Activated CD4-positive, alpha-beta T cell treated with anti-CD3 and anti-CD28 coated beads, Interleukin-2, Interleukin-6, amounts not matched to agents 100 ng/mL and 50 ng/mL, durations not matched to agents 16 hours and 8 hours (primary cell): ENCODE data around the gene KCNJ16.
A peak's percentile ranks its signal among the peaks of the same experiment; 100 is the strongest.
"Not testable (repeated sequence)": the region's sequence is repeated elsewhere in the genome, so short reads cannot be mapped to it uniquely, and the experiment has no call there.

ENCODE experiments used
- DNase-seq: peaks from one replicate; pipeline ENCODE4 v3.0.0-alpha.2; 2020

KCNJ16 gene

DNA sequence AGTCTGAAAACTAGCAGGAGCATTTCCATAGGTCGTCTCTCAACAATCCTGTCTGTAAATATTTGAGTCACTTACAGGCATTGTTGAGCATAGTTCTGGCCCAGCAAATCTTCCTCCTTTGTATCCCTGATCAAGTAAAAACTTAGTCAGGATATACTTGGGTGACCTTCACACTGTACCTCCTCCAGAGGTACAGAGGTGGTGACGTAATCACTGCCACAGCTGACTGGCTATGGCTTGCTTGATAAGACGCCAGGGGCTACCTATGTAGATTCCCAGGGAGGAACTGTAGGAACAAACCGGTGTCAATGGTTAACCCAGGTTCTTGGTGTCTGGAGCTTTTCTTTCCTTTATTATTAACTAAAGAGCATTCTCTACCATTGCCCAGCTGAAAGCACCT lies at the start of gene KCNJ16:
TSS of gene KCNJ16 (plus strand) at position 270 of the 400 bp plus-strand sequence. CDS start 56,863 bp downstream, outside the sequence.
- DNase-seq = no peak

DNA sequence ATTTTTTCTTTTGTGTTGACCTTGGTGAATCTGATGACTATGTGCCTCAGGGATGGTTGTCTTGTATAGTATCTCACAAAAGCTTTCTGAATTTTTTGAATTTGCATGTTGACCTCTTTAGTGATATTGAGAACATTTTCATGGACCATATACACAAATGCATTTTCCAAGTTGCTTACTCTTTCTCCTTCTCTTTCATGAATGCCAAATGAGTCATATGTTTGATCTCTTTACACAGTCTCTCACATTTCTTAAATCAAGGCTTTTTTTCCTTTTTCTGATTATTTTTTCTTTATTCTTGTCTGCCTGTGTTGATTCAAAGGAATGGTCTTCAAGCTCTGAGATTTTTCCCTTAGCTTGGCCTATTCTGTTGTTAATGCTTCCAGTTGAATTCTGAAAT lies 46.6 kb upstream of the KCNJ16 start:
- no peak for DNase-seq

GRCh38 chr17:70028978-70029767 lies 45.9 kb upstream of the KCNJ16 start:
- no peak for DNase-seq

- DNase-seq = no peak
Observed at GRCh38 chr17:70030371-70030770, 44.7 kb upstream of the KCNJ16 start.

- DNase-seq = no peak
Observed at GRCh38 chr17:70031341-70031740, 43.7 kb upstream of the KCNJ16 start.

DNA sequence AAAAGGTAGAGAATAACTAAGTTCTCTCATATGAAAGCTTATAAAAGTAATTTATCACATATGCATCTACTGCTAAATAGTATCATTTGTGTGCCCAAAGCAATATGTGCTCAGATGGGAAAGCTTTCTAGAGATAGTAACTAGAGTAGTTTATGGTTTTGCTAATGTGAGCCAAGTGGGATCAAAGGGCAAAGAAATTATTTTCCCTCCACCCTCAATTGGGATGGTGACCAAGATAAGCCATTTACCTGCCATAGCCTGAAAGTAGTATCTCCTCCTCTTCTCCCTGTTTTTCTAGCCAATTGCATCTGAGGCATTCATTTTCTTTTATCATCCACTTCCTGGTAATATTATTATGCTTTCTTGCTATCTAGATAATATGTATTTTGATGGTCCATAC lies 41.9 kb upstream of the KCNJ16 start:
- DNase-seq = no peak

GRCh38 chr17:70034158-70034557 lies 40.9 kb upstream of the KCNJ16 start:
- no peak for DNase-seq

DNA sequence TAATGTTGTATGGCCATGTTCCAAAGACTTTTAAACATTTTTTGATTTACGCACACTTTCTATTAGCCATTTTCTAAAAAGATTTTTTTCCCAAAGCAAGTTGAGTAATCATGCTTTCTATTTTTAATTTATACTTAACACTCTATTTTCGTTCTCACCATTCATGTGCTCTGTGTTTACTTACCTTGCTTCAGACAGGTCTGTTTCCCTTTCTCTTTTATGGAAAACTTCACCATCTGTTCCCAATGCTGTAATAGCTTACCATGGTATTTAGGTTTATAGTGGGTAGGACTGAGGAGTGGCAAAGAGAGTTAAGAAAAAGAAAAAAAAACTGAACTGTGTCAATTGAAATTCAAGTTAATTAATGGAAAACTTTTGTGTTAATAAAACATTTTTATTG lies 37.5 kb upstream of the KCNJ16 start:
- no peak for DNase-seq

DNA sequence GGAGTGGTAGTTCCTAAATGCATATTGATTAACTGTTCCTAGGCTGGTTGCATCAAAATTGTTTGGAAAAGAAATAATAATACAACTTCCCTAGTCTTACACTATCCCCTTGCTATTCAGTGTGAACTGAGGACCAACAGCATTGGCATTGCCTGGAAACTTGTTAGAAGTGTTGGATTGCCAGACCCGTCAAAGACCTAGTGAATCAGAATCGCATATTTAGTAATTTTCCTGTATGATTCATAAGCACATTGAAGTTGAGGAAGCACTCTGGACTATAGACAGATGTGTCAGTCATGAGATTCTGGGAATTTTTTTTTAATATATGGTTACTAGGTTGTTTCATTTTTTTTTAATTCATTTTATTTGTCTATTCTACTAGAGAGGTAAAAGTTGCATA lies 34.7 kb upstream of the KCNJ16 start:
- DNase-seq = peak; percentile 1

DNA sequence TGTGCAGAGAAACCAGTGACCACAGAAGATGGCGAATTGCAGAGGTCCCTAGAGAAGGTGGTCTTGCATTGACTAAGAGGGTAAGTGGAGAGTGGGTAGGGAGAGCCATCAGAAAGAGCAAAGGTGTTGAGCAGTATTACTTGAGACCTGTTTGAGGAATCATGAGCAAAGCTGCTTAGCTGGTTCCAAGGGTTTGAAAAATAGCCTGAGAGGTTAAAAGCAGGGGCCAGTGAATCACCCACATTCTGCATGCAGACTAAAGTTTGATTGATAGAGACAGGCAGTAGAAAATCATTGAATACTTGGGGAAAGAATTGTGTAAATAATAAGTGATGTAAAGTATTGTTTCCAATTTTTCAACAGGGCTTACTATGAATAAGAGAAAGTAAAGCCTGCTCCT lies 34.0 kb upstream of the KCNJ16 start:
- DNase-seq = no peak

GRCh38 chr17:70041540-70041939 lies 33.5 kb upstream of the KCNJ16 start:
- DNase-seq = no peak

DNA sequence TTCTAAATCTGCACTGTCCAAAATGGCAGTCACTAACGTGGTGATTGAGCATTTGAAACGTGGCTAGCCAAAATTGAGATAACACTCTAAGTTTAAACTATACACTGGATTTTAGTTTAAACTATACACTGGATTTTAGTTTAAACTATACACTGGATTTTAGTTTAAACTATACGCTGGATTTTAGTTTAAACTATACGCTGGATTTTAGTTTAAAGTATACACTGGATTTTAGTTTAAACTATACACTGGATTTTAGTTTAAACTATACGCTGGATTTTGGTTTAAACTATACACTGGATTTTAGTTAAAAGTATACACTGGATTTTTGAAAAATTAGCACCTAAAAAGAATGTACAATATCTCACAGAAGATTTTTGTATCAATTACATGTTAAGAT lies 29.2 kb upstream of the KCNJ16 start:
- not testable (repeated sequence) for DNase-seq

GRCh38 chr17:70047619-70048419 lies 27.2 kb upstream of the KCNJ16 start:
- no peak for DNase-seq

DNA sequence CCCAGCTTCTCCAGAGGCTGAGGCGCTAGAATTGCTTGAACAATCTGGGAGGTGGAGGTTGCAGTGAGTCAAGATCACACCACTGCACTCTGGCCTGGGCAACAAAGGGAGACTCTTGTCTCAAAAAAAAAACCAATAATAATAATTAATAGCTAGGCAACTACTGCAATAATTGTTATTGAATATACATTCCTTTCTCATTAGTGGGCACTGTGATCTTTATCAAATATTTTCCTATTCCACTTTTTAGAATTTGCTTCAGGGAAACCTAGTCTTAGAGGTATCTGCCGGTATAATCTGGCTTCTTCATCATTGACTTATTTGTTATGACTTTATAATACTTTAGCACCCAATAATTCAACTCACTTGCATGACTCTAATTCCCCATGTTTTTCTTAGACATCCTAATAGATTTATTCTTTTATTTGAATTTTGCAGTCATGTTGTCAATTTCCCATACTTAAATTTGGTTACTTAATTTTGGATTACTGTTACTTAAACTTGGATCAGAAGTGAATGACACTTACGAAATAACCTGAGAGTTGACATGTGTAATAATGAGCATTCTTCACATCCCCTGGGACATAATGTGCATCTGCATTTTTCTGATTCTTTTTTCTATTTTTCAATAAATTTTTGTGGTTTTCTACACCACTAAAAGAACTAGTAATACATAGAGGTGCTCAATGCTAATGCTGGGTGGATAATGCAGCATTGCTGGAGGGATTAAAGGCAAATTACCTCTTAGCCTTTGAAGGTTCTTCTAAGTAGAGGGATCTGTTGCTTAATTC lies 25.0 kb upstream of the KCNJ16 start:
- no peak for DNase-seq

DNA sequence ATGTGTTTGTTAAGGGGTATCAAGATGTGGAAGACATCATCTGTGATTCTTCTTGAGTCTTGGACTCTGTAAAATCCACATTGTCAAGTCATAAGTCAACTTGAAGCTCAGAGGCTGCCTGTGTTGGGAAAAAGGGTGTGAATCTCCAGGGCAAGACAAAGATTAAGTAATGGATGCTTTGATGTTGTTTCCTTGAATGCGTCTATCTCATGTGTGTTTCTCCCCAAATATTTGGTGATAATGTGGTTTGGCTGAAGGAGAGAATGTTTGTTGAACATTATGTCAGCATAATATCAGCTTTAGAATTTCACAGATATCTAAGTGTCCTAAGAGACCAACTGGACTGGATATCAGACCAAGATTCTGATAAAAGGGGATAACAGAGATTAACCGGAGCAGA lies 24.1 kb upstream of the KCNJ16 start:
- no peak for DNase-seq

- no peak for DNase-seq
Observed at GRCh38 chr17:70053241-70054234, 21.5 kb upstream of the KCNJ16 start.

DNA sequence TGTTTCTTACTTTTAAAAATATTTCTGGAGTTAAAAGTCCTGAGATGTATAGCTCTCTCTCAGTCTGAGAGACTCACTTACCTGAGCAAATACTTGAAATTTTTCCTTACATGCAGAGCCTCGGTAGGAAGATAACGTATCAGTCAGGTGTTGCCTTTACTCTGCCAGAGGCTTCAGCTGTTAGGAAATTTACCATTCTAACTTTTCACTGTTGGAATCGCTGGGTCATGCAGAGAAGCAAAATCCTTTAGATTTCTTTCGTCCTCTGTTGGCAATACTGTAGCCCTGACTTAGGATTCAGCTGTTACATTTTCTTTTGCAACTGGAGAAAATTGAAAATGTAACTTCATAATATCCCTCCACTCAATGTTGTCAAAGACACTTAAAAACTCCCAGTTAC lies 20.0 kb upstream of the KCNJ16 start:
- DNase-seq = no peak

DNA sequence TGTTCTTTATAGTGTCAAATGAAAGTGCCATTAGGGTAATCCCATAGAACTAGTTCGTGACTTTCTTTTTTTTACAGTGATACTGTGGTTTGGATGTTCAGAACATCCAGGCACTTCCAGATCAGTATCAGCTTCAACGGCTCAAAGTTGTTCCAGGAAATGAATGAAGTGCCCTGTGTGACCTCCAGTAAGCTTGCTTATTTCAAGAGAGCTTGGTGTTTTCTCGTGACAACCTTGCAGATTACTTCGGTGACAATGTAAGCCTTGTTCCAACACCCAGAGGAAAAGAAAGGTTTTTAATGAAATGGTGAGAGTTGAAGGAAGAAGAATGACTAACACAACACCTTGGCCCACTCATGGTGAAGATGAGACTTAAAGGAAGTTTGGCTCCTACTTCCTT lies 16.0 kb upstream of the KCNJ16 start:
- no peak for DNase-seq

DNA sequence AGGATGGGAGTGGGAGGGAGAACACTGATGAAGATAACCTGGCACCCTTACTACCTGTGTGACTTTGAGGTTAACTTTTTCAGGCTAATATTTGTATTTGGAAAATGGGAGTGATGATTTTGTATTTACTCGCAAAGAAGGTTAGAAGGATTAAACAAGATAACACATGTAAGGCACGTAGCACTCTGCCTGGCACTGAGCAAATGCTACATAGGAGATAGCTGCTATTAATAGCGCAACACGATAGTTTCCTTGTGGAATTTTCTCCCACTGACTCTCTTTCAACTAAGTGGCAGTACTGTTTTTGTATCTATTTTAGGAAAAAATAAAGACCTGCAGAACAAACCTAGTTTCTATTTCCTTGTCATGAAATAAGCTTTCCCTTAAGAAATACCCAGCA lies 15.4 kb upstream of the KCNJ16 start:
- no peak for DNase-seq

- DNase-seq = no peak
Observed at GRCh38 chr17:70060415-70060814, 14.6 kb upstream of the KCNJ16 start.

DNA sequence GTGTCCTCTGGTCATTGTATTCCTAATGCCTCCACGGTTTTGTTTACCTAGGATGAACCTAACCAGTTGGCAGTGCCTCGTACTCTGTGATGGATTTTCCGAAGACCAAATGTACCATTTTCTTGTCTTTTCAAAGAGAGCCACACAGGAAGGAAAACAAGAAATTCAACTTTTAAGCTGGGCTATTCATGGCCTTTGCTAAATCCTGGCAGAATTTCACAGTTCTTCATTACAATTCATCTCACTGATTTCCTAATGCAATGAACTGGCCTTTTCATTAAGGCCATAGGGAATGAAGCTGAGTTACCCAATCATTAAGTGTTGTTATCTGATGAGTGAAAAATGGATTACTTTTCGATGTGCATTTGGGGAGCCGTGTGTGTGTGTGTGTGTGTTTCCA lies 7.9 kb upstream of the KCNJ16 start:
- DNase-seq = no peak
